Upper lobe of right lung (tissue), 1 donor: Measurements from ENCODE around the gene JAG2. TPM values are rescaled to one million over a fixed set of nuclear protein-coding genes. Genes with fewer than 3 reads are reported as not detected.

Experiments used
- ATAC-seq: fragments of 200-7000 bp; cut with Tn5 transposase; one replicate; pipeline ENCODE4 v1.9.1; 2020; ENCODE audit warnings: mild to moderate bottlenecking, moderate library complexity
- DNase-seq: peaks from one replicate; pipeline ENCODE4 v3.0.0-alpha.2; 2020
- H3K27ac ChIP-seq: fragments of 200-600 bp; one replicate; pipeline ENCODE4 v1.8.0; 2022
- H3K27me3 ChIP-seq: fragments of 200-600 bp; one replicate; pipeline ENCODE4 v1.8.0; 2022; ENCODE audit warnings: mild to moderate bottlenecking
- H3K36me3 ChIP-seq: fragments of 200-600 bp; one replicate; pipeline ENCODE4 v1.8.0; 2022
- H3K4me1 ChIP-seq: fragments of 200-600 bp; one replicate; pipeline ENCODE4 v1.8.0; 2022
- H3K4me3 ChIP-seq: fragments of 200-600 bp; one replicate; pipeline ENCODE4 v1.8.0; 2022; ENCODE audit warnings: mild to moderate bottlenecking
- H3K9me3 ChIP-seq: fragments of 200-600 bp; one replicate; pipeline ENCODE4 v1.8.0; 2022
- CTCF ChIP-seq: fragments of 200-600 bp; IDR thresholded peaks from one replicate; pipeline ENCODE4 v1.8.0; 2022; ENCODE audit warnings: antibody characterized with exemption
- intact Hi-C: fragments of 100-400 bp; cut with DNase I; formaldehyde crosslinking; loops from one replicate; pipeline ENCODE4 v1.11.0; 2022
- total RNA-seq: library from RNA; stranded (reverse); fragmentation: NEBNext Ultra II Directional; extraction: Animal tissue kit (Norgen Biotek cat#: 25700); gene quantifications from one replicate; pipeline ENCODE4 v1.2.1, GENCODE V29; 2021
- donor health status: DM: no; HTN: yes; CAD: no; lungs with severe emphysema.

Gene JAG2
- total RNA-seq, 1 donor from 2014 or later: 31.2 TPM

- Histone ChIP-seq H3K27me3 (no peaks in the 10 kb centered on the region), H3K27ac (no peak overlapping the region), H3K9me3 (peaks cover 6% of the 10 kb centered on the region), H3K4me3 (no peak overlapping the region), H3K36me3 (no peaks in the 10 kb centered on the region), H3K4me1 (no peaks in the 10 kb centered on the region)
- DNase-seq: no peak
- intact Hi-C loops: no loop called here
- TF ChIP-seq CTCF: no peak
- ATAC-seq: no peak
Measured at GRCh38 chr14:105139212-105139825, 29.3 kb downstream of the JAG2 start.

GRCh38 chr14:105138551-105139111 lies 29.9 kb downstream of the JAG2 start:
- TF ChIP-seq CTCF: no peak

GRCh38 chr14:105138021-105138541 lies 30.5 kb downstream of the JAG2 start:
- ATAC-seq: no peak
- H3K36me3 ChIP-seq: no peaks in the 10 kb centered on the region
- no peak overlapping the region for H3K4me3 ChIP-seq
- H3K27me3 ChIP-seq: no peaks in the 10 kb centered on the region
- intact Hi-C loops: no loop called here
- peaks cover 6% of the 10 kb centered on the region for H3K9me3 ChIP-seq
- no peaks in the 10 kb centered on the region for H3K4me1 ChIP-seq
- DNase-seq: peak; percentile 55
- H3K27ac ChIP-seq: no peak overlapping the region
- no peak for TF ChIP-seq CTCF

More at GRCh38 chr14:105138551-105139111, 29.9 kb downstream of the JAG2 start:
- Histone ChIP-seq H3K27ac (no peak overlapping the region), H3K27me3 (no peaks in the 10 kb centered on the region), H3K36me3 (no peaks in the 10 kb centered on the region), H3K9me3 (peaks cover 6% of the 10 kb centered on the region), H3K4me3 (no peak overlapping the region), H3K4me1 (no peaks in the 10 kb centered on the region)
- ATAC-seq: no peak
- DNase-seq: no peak
- intact Hi-C loops: no loop called here

GRCh38 chr14:105137481-105138020 lies 31.0 kb downstream of the JAG2 start:
- TF ChIP-seq CTCF: no peak
- H3K36me3 ChIP-seq: no peaks in the 10 kb centered on the region
- H3K9me3 ChIP-seq: peaks cover 6% of the 10 kb centered on the region
- H3K27ac ChIP-seq: no peak overlapping the region
- H3K27me3 ChIP-seq: no peaks in the 10 kb centered on the region
- intact Hi-C loops: no loop called here
- no peak overlapping the region for H3K4me3 ChIP-seq
- DNase-seq (peak; percentile 56), ATAC-seq (no peak)
- no peaks in the 10 kb centered on the region for H3K4me1 ChIP-seq

GRCh38 chr14:105136401-105137322 lies 31.9 kb downstream of the JAG2 start:
- H3K9me3 ChIP-seq: peaks cover 6% of the 10 kb centered on the region
- no peak for TF ChIP-seq CTCF
- H3K4me3 ChIP-seq: no peak overlapping the region
- H3K27me3 ChIP-seq: no peaks in the 10 kb centered on the region
- ATAC-seq: no peak
- no peak overlapping the region for H3K27ac ChIP-seq
- intact Hi-C loops: no loop called here
- H3K4me1 ChIP-seq: no peaks in the 10 kb centered on the region
- no peaks in the 10 kb centered on the region for H3K36me3 ChIP-seq
- peak; percentile 56 for DNase-seq
